ENCODE results near the gene SPSB3.
A peak's percentile ranks its signal among the peaks of the same experiment; 100 is the strongest.

Gene SPSB3

DNA sequence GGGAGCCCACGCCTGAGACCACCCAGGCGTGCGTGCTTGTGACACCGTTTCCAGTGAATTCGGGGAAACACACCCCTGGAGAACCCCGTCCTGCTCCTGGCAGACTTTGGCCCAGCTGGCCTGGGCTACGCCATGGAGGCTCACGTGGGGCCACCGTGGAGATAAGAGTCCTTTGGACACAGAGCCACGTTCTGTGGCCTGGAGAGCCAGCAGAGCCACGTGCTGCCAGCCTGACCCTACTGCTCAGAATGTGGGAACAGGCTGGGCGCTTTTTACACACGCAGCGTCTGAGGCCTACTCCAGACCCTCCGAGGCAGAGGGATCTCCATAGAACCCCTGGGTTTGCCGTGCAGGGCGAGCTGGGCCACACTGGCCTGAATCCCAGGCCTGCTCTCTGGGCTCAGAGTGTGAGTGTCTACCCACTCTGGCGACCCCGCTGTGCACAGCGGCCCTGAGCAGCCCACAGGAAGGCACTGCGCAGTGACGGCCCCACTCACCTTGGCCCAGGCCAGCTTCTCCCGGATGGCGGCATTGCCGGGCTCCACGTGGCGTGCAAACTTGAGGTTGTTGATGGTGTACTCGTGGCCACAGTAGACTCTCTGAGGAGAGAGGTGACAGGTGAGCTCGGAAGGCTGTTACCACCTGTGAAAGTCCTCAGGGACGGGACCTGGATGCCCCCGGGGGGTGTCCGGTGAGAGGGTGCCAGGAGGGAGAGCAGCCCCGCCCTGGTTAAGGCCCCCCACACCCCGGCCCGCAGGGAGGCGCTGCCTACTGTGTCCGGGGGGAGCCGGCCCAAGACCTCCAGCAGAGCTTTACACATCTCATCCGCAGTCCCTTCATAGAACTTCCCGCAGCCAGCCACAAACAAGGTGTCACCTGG, 34.3 kb upstream of the SPSB3 start:
- H3K4me3 ChIP-seq (ENCODE audit: low read depth, low read length): no peak overlapping the region
- no peak for DNase-seq (ENCODE audit: low read depth)
- TF ChIP-seq, protein P1, sequence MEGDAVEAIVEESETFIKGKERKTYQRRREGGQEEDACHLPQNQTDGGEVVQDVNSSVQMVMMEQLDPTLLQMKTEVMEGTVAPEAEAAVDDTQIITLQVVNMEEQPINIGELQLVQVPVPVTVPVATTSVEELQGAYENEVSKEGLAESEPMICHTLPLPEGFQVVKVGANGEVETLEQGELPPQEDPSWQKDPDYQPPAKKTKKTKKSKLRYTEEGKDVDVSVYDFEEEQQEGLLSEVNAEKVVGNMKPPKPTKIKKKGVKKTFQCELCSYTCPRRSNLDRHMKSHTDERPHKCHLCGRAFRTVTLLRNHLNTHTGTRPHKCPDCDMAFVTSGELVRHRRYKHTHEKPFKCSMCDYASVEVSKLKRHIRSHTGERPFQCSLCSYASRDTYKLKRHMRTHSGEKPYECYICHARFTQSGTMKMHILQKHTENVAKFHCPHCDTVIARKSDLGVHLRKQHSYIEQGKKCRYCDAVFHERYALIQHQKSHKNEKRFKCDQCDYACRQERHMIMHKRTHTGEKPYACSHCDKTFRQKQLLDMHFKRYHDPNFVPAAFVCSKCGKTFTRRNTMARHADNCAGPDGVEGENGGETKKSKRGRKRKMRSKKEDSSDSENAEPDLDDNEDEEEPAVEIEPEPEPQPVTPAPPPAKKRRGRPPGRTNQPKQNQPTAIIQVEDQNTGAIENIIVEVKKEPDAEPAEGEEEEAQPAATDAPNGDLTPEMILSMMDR (IDR thresholded peaks at IDR 0.05; ENCODE audit: control insufficient read depth, extremely low read depth, insufficient read depth): no peak

DNA sequence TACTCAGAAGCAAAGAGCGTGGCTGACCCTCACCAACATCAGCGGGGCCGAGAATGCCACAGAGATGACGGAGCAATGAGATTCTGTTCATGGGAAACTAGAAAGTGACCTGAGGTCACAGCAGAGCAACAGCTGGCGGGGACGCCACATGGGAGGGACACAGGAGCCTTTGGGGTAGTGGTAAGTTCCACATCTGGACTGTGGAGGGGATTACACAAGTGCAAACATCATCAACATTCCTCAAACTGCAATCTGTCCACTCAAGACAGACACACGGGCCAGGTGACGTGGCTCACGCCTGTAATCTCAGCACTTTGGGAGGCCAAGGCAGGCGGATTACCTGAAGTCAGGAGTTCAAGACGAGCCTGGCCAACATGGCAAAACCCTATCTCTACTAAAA, 33.1 kb upstream of the SPSB3 start:
- TF ChIP-seq, protein P1 (IDR thresholded peaks at IDR 0.05; ENCODE audit: control insufficient read depth, extremely low read depth, insufficient read depth): no peak
- H3K4me3 ChIP-seq (ENCODE audit: low read depth, low read length): no peak overlapping the region
- DNase-seq (ENCODE audit: low read depth): no peak

DNA sequence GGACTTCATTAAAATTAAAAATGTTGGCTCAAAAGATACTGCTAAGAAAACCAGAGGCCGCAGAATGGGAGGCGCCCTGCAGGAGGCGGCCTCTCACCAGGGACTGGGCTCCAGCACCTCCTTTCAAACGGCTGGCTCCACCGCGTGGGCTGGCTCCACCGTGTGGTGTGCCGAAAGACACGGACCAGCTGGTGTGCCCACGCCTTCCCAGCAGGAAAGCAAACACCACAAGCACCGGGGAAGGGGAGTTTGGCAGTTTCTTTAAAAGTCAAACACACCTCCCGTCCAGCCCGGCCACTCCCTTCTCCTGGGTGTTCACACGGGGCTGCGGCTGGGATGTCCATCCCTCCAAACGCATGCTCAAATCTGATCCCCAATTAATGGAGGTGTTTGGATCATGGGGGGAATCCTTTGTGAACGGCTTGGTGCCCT, 30.4 kb upstream of the SPSB3 start:
- TF ChIP-seq, protein P1 (IDR thresholded peaks at IDR 0.05; ENCODE audit: control insufficient read depth, extremely low read depth, insufficient read depth): peak; percentile 78
- no peak overlapping the region for H3K4me3 ChIP-seq (ENCODE audit: low read depth, low read length)
- peak; percentile 82 for DNase-seq (ENCODE audit: low read depth)

DNA sequence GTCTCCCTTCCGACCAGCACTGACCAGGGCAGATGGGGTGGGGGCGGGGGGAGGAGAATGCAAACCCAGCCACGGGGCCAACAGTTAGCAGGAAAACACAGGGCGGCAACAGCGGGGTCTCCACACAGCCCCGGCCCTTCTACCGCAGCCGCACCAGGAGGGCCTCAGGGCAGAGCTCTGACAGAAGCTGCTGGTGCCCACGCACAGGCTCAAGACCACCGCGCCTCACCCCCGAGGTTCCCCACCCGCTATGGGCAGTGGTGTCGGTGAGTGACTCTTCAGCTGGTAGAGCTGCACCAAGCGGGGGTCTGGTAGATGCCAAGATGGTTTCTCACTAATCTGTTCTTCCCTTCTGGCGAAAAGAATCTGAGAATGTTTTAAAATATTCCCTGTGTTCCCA, 28.2 kb upstream of the SPSB3 start:
- no peak for DNase-seq (ENCODE audit: low read depth)
- no peak overlapping the region for H3K4me3 ChIP-seq (ENCODE audit: low read depth, low read length)
- TF ChIP-seq, protein P1 (IDR thresholded peaks at IDR 0.05; ENCODE audit: control insufficient read depth, extremely low read depth, insufficient read depth): no peak

DNA sequence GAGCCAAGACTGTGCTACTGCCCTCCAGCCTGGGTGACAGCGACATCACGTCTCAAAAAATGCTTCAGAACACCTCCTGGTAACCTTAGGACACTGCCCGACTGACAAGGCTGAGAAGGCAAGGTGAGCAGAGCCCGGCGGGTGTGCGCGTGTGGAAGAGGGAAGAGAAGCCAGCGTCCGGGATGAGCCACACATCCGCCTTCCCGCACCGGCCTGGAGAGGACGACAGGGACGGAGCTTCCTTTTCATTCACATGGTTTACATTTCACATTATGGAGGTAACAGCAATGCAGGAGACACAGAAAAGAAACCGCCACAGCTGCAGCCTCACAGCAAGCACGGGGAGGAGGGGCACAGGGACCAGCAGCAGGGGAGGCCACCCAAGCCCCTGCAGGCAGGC, 27.7 kb upstream of the SPSB3 start:
- TF ChIP-seq, protein P1 (IDR thresholded peaks at IDR 0.05; ENCODE audit: control insufficient read depth, extremely low read depth, insufficient read depth): no peak
- DNase-seq (ENCODE audit: low read depth): no peak
- no peak overlapping the region for H3K4me3 ChIP-seq (ENCODE audit: low read depth, low read length)

DNA sequence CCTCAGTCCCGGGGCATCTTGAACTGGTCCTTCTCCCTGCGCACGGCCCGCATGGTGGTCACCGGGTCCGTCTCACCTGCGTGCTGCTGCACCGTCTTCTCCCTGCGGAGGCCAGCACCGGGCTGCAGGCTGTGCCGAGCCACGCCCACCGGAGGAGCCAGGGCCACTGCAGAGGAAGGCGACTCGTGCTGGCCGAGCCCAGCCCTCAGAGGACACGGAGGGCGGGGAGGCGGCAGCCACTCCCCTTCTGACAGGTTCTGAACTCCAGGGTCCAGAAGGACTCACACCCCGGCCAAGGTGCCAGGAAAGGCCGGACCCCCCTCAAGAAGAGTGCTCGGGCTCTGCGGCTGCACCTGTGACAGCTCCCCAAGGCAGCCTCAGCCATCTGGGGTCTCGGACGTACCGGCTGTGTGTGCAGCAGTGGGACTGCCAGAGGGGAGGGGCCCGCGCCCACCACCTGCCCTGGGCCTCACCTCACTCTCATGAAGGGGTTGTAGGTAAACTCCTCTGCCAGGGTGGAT, 27.0 kb upstream of the SPSB3 start:
- no peak overlapping the region for H3K4me3 ChIP-seq (ENCODE audit: low read depth, low read length)
- no peak for DNase-seq (ENCODE audit: low read depth)
- TF ChIP-seq, protein P1 (IDR thresholded peaks at IDR 0.05; ENCODE audit: control insufficient read depth, extremely low read depth, insufficient read depth): no peak

Data from LNCaP clone FGC (cell line).